ENCODE measurements around the gene ZNF532.

The ZNF532 gene

DNA sequence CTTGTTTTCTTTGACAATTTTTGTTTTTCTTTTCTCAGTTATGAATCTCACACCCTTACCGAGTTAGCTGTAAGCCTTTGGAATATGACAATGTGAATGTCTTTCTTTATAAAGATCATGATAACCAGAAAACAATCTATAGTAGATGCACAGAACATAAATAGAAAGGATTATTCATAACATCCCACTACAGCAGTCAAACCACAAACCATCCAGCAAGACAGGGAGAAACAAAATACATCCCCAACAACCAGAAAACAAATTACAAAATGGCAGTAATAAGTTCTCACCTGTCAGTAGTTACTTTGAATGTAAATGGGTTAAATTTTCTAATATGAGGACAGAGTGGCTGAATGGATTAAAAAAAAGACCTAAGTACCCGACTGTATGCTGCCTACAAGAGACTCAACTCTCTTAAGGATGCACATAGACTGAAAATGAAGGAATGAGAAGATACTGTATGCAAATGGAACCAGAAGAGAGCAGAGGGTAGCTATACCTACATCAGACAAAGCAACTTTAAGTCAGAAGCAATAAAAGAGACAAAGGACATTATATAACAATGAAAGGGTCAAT, 124.6 kb downstream of the ZNF532 start:
- DNase-seq = no peak

- DNase-seq = no peak
Observed at GRCh38 chr18:58990720-58991119, 126.0 kb downstream of the ZNF532 start.

DNA sequence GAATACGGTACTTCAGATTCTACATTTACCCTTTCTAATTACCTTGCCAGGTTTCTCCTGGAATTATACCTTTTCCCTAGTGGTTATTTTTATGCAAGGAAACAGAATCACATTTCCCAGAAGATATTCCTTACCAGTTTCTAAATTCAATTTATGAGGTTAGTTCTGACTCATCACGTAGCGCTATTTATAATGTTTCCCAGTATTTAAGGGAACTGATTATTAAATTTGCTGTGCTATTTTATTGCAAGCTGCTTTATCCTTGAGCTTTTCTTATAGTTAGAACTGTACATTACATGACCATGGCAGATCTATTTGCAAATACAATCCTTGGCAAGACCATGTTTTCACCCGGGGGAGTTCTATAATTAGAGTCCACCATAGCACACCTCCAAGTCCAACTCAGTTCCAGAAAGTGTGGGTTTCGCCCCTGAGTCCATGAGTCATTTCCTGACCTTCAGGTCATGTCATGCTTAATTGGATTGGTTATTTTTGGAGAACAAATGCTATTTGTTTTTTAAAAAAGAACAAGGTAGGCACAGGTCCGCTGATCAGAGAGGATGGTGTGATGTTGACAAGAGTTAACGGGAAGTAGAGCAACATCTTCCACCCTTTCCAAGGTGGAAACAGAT, 126.6 kb downstream of the ZNF532 start:
- no peak for DNase-seq

- no peak for DNase-seq
Observed at GRCh38 chr18:58992301-58993231, 127.9 kb downstream of the ZNF532 start.

DNA sequence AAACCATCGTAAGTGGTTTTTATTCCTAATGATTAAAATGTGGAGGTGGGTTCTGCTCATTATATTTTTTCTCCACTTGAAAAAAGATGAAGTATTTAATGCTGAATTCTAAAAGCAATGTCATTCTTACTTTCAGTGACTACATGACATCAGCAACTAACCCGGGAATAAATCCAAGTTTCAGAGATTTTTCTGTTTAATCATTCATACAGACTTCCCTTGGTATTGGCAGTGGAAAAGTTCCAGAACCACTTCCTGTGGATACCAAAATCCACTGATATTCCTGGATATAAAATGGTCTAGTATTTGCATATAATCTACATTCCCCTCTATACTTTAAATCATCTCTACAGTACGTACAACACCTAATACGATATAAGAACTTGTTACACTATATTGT, 128.6 kb downstream of the ZNF532 start:
- peak; percentile 59 for DNase-seq

- DNase-seq = no peak
Observed at GRCh38 chr18:58995663-58996062, 131.0 kb downstream of the ZNF532 start.

DNA sequence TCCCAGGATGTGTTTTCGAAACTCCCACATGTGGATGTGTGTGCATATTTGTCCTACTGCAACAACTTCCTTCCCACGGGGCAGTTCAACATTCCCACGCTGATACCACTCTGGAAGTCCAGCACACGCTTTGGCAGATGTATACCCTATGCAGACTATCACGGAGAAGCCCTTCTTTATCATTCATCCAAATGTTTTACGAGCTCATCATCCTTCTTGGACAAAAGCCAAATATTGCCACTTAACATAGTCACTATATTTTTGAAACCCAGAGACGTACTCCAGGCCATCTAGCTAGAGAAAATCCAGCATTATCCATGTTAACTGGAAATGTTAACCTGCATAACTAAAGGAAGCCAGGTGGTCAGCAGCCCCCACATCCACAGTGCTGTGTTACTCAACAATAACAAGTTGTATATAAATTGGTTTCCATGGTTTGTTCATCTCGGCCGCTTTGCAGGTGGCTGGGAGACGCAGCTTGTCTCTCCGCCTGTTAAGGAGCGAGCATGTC, 131.5 kb downstream of the ZNF532 start:
- DNase-seq = no peak

- DNase-seq = no peak
Observed at GRCh38 chr18:58996696-58997095, 132.0 kb downstream of the ZNF532 start.

GRCh38 chr18:58997811-58998337, 133.2 kb downstream of the ZNF532 start:
- peak; percentile 42 for DNase-seq

GRCh38 chr18:58998401-58999203, 133.9 kb downstream of the ZNF532 start:
- DNase-seq = peak; percentile 81

DNA sequence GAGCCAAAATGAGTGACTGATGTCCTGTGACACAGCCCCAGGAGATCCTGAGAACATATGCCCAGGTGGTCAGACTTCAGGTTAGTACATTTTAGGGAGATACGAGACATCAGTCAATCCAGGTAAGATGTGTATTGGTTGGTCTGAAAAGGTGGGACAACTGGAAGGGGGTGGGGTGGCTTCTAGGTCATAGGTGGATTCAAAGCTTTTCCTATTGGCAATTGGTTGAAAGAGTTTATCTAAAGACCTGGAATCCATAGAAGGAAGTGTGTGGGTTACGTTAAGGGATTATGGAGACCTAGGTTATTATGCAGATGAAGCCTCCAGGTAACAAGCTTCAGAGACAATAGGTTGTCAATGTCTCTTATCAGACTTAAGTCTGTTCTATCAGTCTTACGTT, 136.5 kb downstream of the ZNF532 start:
- DNase-seq = no peak

DNA sequence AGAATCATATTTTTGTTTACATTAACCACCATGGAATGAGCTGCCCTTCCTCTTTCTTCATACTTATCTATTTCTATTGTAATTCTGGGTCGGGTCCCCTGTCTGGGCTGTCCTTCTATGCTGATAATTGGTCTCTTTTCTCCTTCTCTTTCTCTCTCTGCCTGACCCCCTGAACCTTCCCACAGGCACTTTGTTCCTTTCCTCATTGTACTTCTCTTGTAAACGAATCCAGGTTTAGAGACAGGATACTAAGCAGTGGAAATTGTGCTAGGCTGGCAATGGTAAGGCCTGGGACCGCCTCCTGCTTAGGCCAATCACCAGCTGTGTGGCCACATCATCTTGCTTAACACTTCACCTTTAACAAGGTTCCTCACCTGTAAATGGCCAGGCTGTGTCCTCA, 137.0 kb downstream of the ZNF532 start:
- no peak for DNase-seq

DNA sequence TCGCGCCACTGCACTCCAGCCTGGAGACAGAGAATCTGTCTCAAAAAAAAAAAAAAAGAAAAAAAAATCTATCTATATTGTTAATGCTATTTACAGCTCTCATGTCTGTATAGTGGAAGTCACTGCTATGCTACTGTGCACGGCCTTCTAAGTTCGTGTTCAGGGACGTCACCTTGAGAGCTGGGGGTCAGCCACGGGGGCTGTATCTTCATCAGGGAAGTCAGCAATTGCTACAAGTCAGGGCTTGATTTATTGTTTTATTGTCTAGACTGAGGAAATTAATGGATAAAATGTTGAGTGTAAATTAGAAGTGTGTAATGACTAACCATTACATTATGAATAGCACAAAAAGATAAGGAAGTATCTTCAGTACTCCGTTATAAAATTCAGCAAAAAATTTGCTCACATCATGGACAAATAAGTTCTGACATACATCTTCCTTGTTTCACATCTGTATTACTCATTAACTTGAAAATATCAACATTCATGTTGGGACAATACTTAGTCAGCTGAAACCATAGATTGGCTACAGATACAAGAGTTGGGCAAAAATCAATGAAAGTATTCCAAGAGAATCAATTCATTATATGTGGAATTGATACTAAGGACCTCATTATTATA, 138.4 kb downstream of the ZNF532 start:
- no peak for DNase-seq

GRCh38 chr18:59005262-59005661, 140.6 kb downstream of the ZNF532 start:
- DNase-seq = no peak

GRCh38 chr18:59006461-59007067, 141.9 kb downstream of the ZNF532 start:
- DNase-seq = no peak

DNA sequence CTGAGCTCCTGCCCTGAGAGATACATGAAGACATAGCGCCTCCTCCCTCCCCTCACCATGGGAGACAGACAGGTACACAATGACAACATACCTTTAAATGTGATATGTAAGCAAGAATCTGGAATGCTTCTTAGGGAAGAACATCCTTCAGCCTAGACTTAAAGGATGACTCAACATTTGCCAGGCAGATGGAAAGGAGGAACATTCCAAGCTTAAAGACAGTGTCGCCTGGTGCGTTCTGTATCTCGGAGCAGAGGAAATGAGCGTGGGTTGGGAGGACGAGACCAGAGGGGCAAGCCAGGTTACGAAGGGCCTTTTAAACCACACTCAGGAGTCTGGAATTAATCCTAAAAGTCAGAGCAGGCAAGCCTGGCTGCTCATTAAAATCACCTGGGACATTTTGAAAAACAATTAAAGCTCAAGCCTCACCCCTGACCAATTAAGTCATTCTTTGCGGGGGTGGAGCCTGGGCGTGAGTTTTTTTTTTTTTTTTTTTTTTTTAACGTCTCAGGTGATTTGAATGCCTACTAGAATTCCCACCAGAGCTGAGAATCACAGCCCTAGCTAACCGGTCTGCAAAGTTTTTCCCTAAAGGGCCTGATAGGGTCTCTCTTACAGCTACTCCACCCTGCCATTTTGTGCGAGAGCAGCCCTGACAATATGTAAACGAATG, 143.8 kb downstream of the ZNF532 start:
- no peak for DNase-seq

GRCh38 chr18:59009846-59010245, 145.2 kb downstream of the ZNF532 start:
- DNase-seq = no peak

DNA sequence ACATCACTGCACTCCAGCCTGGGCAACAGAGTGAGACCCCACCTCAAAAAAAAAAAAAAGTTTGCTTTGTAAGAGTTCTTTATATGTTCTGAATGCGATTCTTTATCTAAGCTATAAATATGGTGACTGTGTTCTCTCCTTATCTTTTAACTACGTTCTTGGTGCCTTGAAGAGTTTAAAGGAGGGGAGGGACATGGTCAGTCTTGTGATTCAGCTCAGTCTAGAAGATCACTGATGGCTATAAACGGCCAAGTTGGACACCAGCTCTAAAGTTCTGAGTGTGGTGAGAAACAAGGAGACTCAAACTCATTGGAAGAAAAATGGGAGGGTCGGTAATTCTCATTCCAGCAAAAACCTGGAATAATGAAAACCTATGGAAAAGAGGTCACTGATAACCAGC, 146.6 kb downstream of the ZNF532 start:
- no peak for DNase-seq

DNA sequence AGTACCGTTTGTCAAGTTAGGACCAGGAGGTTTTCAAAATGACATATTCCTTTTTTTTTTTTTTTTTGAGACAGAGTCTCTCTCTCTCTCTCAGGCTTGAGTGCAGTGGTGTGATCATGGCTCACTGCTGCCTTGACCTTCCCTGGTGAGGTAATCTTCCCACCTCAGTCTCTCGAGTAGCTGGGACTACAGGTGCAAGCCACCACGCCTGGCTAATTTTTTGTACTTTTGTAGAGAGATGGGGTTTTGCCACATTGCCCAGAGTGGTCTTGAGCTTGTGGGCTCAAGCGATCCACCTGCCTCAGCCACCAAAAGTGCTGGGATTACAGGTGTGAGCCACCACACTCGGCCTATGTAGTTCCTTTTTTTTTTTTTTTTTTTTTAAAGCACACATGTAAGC, 147.1 kb downstream of the ZNF532 start:
- DNase-seq = no peak

DNA sequence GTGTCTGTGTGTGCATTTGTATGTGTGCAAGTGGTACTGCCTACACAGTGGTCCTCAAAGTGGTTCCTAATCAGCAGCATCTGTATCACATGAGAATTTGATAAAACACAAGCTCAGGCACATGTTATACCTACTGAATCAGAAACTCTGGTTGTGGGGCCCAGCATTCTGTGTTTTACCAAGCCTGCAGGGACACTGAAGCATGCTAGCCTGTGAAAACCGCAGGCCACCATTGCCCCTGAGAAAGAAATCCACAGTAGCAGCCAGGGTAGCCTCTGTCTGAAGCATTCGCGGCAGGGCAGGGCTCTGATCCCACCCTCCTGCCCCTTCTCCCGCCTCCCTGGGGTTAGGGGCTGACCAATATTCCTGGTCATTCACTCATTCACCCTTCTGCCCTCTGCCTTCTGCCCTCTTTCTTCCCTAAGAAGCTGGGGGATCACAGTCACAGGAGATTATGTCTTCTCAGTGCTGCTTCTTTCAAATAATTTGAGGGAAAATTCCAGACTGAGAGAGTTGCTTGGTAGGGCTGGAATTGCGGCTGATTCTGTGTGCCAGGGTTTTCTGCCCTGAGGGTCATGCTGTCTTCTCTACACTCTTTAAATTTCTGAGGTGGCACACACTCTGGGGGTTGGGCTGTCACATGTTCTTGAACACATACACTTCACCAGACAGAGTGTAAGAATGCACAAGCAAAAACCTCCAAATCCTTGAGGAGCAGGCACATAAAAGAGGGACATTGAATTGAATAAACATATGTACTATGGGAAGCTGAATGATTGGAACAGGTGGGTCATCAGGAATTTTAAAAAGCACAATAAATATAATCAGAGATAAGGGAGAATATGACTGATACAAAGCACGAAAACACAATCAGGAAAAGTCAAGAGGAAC, 148.4 kb downstream of the ZNF532 start:
- DNase-seq = no peak
